Smooth muscle cell (in vitro differentiated cells): ENCODE data around the gene ROPN1L. TPM values are rescaled to one million over a fixed set of nuclear protein-coding genes. Genes with fewer than 3 reads are reported as not detected.

Experiments
- DNase-seq: peaks from one replicate; lab custom pipeline; 2025; ENCODE audit not compliant: unreplicated experiment; lab: John Stamatoyannopoulos, UW
- H2AFZ ChIP-seq: fragments of 200-600 bp; sonication (generic); 2 replicates; pipeline ENCODE4 v1.6.0; 2016; ENCODE audit warnings: antibody characterized with exemption, low read depth, mild to moderate bottlenecking
- H3F3A ChIP-seq: fragments of 200-600 bp; sonication (generic); 2 replicates; pipeline ENCODE4 v1.6.0; 2017; ENCODE audit warnings: antibody characterized with exemption, low read depth
- H3K27ac ChIP-seq: fragments of 200-600 bp; sonication (generic); 2 replicates; pipeline ENCODE4 v1.5.1; 2016; ENCODE audit warnings: low read depth, mild to moderate bottlenecking
- H3K27me3 ChIP-seq: fragments of 200-600 bp; sonication (generic); 2 replicates; pipeline ENCODE4 v1.6.1; 2016; ENCODE audit warnings: low read depth, mild to moderate bottlenecking
- H3K36me3 ChIP-seq: fragments of 200-600 bp; sonication (generic); 2 replicates; pipeline ENCODE4 v1.5.1; 2016; ENCODE audit warnings: low read depth
- H3K4me1 ChIP-seq: fragments of 200-600 bp; sonication (generic); 2 replicates; pipeline ENCODE4 v1.5.1; 2016; ENCODE audit warnings: low read depth
- H3K4me2 ChIP-seq: fragments of 200-600 bp; sonication (generic); 2 replicates; pipeline ENCODE4 v1.6.0; 2016; ENCODE audit warnings: mild to moderate bottlenecking
- H3K4me3 ChIP-seq: fragments of 200-600 bp; sonication (generic); 2 replicates; pipeline ENCODE4 v1.5.1; 2016; ENCODE audit warnings: mild to moderate bottlenecking
- H3K79me2 ChIP-seq: fragments of 200-600 bp; sonication (generic); 2 replicates; pipeline ENCODE4 v1.6.0; 2016; ENCODE audit warnings: low read depth, mild to moderate bottlenecking
- H3K9ac ChIP-seq: fragments of 200-600 bp; sonication (generic); 2 replicates; pipeline ENCODE4 v1.6.0; 2016; ENCODE audit warnings: low read depth
- H3K9me3 ChIP-seq: fragments of 200-600 bp; sonication (generic); replicated peaks from 2 replicates; pipeline ENCODE4 v1.5.1; 2016; ENCODE audit warnings: low read depth
- H4K20me1 ChIP-seq: fragments of 200-600 bp; sonication (generic); 2 replicates; pipeline ENCODE4 v1.6.0; 2016; ENCODE audit warnings: low read depth
- WGBS: methylation state at CpG from one replicate; pipeline ENCODE4 v1.1.7; 2016; ENCODE audit warnings: low lambda C conversion rate; 5-methylcytosine and 5-hydroxymethylcytosine counted together
- polyA plus RNA-seq: library from polyadenylated mRNA; unstranded; fragments of >200 nt; fragmentation: Nextera tagmentation; extraction: Ambion mirVana; gene quantifications from 2 replicates; pipeline ENCODE4 v1.2.1, GENCODE V29; 2016
- total RNA-seq: library from RNA; depleted of rRNA; stranded (reverse); fragments of >200 nt; gene quantifications from 2 replicates; pipeline ENCODE4 v1.2.3, GENCODE V29; 2014
- TF ChIP-seq, protein P1 (sequence below): fragments of 200-600 bp; sonication (generic); IDR thresholded peaks from 2 replicates; pipeline ENCODE4 v1.5.1; 2017; ENCODE audit warnings: borderline replicate concordance, mild to moderate bottlenecking, antibody characterized with exemption; ENCODE audit not compliant: insufficient read depth, poor library complexity, severe bottlenecking

Gene ROPN1L
- total and polyA plus RNA-seq, 2 experiments from 2014 or later: 3.0 TPM; not detected in 1

DNA sequence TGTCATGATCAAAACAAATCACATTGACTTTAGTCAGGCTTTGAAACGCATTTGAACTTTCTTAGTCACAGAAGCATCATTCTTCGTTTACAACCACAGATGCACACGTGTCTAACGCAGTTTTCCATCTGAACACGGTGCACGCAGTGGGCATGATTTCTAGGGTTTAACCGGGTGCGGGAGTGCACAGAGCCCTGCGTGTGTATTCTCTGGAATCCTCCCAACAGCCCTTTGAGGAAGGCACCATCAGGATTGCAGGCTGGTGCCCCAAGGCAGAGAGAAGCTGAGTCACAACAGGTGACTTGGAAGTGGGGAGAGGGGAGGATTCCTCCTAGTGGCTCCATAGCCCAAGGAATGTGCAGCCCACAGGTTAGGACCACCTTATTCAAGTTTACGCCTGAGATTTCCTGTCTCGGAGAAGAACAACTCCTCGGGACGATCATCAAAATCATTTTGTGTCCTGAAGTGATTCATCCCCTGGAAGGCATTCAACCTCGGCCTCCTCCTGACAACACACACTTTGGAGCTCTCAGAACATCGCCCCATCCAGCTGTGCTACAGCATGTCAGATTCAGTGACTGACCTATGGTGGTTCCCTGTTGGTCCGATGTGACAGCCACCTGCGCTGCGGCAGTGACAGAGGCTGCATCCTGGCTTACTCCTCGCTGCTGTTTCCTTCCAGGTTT lies 13.1 kb downstream of the ROPN1L start:
- no peak overlapping the region for H3K4me2 ChIP-seq
- no peak overlapping the region for H3K27ac ChIP-seq

DNA sequence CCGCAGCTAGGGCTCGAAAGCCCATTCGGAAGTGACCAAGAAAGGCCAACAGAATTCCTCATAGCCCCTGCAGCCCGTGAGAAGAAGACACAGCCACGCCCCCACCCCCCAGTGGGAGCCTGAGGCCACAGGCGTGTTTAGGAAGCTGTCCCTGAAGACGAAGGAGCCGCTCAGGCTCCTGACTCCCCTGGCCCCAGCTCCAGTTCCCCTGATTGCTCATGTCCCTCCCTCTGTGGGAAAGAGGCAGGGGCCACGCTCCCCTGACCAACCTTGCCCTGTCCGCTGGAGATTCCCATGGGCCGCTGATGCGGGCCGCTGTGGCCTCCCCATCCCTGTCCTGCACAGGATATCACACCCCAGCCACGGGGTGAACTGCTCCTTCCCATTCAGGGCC lies 13.6 kb downstream of the ROPN1L start:
- no peaks in the 10 kb centered on the region for H3K27me3 ChIP-seq
- H2AFZ ChIP-seq: no peak overlapping the region
- DNase-seq: no peak
- H3K27ac ChIP-seq: no peak overlapping the region
- TF ChIP-seq, protein P1, sequence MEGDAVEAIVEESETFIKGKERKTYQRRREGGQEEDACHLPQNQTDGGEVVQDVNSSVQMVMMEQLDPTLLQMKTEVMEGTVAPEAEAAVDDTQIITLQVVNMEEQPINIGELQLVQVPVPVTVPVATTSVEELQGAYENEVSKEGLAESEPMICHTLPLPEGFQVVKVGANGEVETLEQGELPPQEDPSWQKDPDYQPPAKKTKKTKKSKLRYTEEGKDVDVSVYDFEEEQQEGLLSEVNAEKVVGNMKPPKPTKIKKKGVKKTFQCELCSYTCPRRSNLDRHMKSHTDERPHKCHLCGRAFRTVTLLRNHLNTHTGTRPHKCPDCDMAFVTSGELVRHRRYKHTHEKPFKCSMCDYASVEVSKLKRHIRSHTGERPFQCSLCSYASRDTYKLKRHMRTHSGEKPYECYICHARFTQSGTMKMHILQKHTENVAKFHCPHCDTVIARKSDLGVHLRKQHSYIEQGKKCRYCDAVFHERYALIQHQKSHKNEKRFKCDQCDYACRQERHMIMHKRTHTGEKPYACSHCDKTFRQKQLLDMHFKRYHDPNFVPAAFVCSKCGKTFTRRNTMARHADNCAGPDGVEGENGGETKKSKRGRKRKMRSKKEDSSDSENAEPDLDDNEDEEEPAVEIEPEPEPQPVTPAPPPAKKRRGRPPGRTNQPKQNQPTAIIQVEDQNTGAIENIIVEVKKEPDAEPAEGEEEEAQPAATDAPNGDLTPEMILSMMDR: no peak
- no peaks in the 10 kb centered on the region for H3K36me3 ChIP-seq
- no peak overlapping the region for H3K9ac ChIP-seq
- H3F3A ChIP-seq: no peaks in the 10 kb centered on the region
- H3K4me2 ChIP-seq: no peak overlapping the region
- H3K9me3 ChIP-seq: no peaks in the 10 kb centered on the region
- H3K4me1 ChIP-seq: peaks cover 13% of the 10 kb centered on the region
- WGBS: 64% methylated on average over 11 of the region's 14 CpGs
- H3K4me3 ChIP-seq: no peak overlapping the region
- no peaks in the 10 kb centered on the region for H4K20me1 ChIP-seq
- H3K79me2 ChIP-seq: no peaks in the 10 kb centered on the region

More for the DNA sequence above, 13.1 kb downstream of the ROPN1L start:
- TF ChIP-seq, protein P1: no peak
- Histone ChIP-seq H3K9me3 (no peaks in the 10 kb centered on the region), H4K20me1 (no peaks in the 10 kb centered on the region), H3K79me2 (no peaks in the 10 kb centered on the region), H3F3A (no peaks in the 10 kb centered on the region), H3K36me3 (no peaks in the 10 kb centered on the region), H2AFZ (no peak overlapping the region), H3K4me1 (peaks cover 13% of the 10 kb centered on the region), H3K9ac (no peak overlapping the region), H3K4me3 (no peak overlapping the region), H3K27me3 (no peaks in the 10 kb centered on the region)
- DNase-seq: no peak
- 72% methylated on average over 19 of the region's 19 CpGs for WGBS

DNA sequence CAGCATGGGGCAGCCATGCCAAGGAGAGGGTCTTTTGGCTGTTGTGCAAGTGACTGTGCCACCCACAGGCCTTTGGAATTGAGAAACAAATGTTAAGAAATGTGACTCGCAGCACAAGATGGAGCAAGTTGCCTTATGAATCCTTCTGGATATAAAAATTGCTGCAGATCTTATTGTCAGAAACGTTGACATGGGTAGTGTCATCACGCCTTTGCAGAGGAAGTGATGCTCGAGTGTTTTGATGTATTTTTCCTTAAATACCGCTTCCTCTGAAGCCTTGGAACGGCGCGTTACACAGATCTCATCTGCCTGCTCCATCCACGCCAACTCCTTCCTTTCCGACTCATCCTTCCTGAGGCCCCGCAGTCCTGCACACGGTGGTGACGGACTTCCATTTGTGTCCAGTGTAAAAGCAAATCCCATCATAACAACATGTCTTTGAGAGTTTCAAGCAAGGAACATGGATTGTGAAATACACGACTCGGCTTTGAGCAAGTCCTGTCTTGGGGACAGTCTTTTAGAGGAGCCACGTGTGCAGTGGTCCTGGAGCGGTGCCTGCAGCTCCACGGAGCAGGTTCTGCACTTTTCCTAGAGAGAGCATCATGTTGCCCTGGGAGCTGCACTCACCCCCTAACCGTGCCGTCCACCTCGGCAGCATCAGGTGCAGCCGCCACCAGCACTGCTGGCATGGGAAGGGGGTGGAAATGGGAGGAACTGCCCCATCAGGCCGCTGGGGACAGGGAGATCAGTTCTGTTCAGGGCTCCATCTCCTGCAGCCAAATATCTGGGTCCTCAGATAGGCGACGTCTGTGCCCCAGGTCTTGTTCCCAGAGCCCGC lies 15.1 kb downstream of the ROPN1L start:
- TF ChIP-seq, protein P1: no peak
- 50% methylated on average over 26 of the region's 26 CpGs for WGBS
- H3K27me3 ChIP-seq: no peaks in the 10 kb centered on the region
- H3K9ac ChIP-seq: no peak overlapping the region
- peak overlapping the region; percentile 72 for H3K4me2 ChIP-seq
- H3F3A ChIP-seq: no peaks in the 10 kb centered on the region
- peaks cover 13% of the 10 kb centered on the region for H3K4me1 ChIP-seq
- H3K4me3 ChIP-seq: no peak overlapping the region
- H4K20me1 ChIP-seq: no peaks in the 10 kb centered on the region
- no peaks in the 10 kb centered on the region for H3K36me3 ChIP-seq
- no peak overlapping the region for H3K27ac ChIP-seq
- peak overlapping the region; percentile 54 for H2AFZ ChIP-seq
- no peak for DNase-seq
- no peaks in the 10 kb centered on the region for H3K9me3 ChIP-seq
- H3K79me2 ChIP-seq: no peaks in the 10 kb centered on the region
